IPS-20b (cell line): ENCODE measurements around the gene LUC7L.
"Not testable (repeated sequence)": the region's sequence is repeated elsewhere in the genome, so short reads cannot be mapped to it uniquely, and the experiment has no call there.

Experiments used
- H3K27ac ChIP-seq: one replicate; pipeline ENCODE4 v1.5.1; 2013; ENCODE audit warnings: low read length
- H3K27me3 ChIP-seq: 2 replicates; pipeline ENCODE4 v1.6.1; 2013; ENCODE audit warnings: mild to moderate bottlenecking, low read length, inconsistent platforms; ENCODE audit not compliant: insufficient read depth
- H3K36me3 ChIP-seq: 2 replicates; pipeline ENCODE4 v1.6.1; 2013; ENCODE audit warnings: low read depth, mild to moderate bottlenecking, inconsistent platforms, low read length, moderate library complexity; ENCODE audit not compliant: insufficient read depth
- H3K4me1 ChIP-seq: 2 replicates; pipeline ENCODE4 v1.6.1; 2013; ENCODE audit warnings: mild to moderate bottlenecking, control low read depth, inconsistent platforms, low read length, moderate library complexity; ENCODE audit not compliant: insufficient read depth
- H3K4me3 ChIP-seq: 2 replicates; pipeline ENCODE4 v1.5.1; 2013; ENCODE audit warnings: mild to moderate bottlenecking, low read length, inconsistent platforms
- H3K9ac ChIP-seq: 2 replicates; pipeline ENCODE4 v1.6.1; 2013; ENCODE audit warnings: low read depth, mild to moderate bottlenecking, inconsistent platforms, low read length, moderate library complexity
- H3K9me3 ChIP-seq: 2 replicates; pipeline ENCODE4 v1.6.1; 2013; ENCODE audit warnings: mild to moderate bottlenecking, low read depth, low read length, inconsistent platforms; ENCODE audit not compliant: insufficient read depth

LUC7L gene

GRCh38 chr16:209359-209758 lies 19.9 kb downstream of the LUC7L start:
- H3K27ac ChIP-seq, H3K9ac ChIP-seq, H3K4me1 ChIP-seq, H3K9me3 ChIP-seq, H3K27me3 ChIP-seq, H3K4me3 ChIP-seq: not testable (repeated sequence)
- H3K36me3 ChIP-seq = peaks cover 98% of the 10 kb centered on the region

GRCh38 chr16:204046-204445 lies 25.2 kb downstream of the LUC7L start:
- not testable (repeated sequence) for H3K4me1 ChIP-seq, H3K9ac ChIP-seq, H3K27me3 ChIP-seq, H3K4me3 ChIP-seq, H3K27ac ChIP-seq, H3K9me3 ChIP-seq
- peaks cover 90% of the 10 kb centered on the region for H3K36me3 ChIP-seq

- H3K9ac ChIP-seq = no peak overlapping the region
- no peak overlapping the region for H3K27ac ChIP-seq
- H3K27me3 ChIP-seq = no peaks in the 10 kb centered on the region
- H3K4me1 ChIP-seq = no peaks in the 10 kb centered on the region
- H3K36me3 ChIP-seq = peaks cover 90% of the 10 kb centered on the region
- no peak overlapping the region for H3K4me3 ChIP-seq
- H3K9me3 ChIP-seq = no peaks in the 10 kb centered on the region
These were observed 26.0 kb downstream of the LUC7L start for GRCh38 chr16:203246-203645.

- H3K27me3 ChIP-seq = no peaks in the 10 kb centered on the region
- H3K9me3 ChIP-seq = no peaks in the 10 kb centered on the region
- H3K4me1 ChIP-seq = no peaks in the 10 kb centered on the region
- H3K36me3 ChIP-seq = peaks cover 90% of the 10 kb centered on the region
- no peak overlapping the region for H3K4me3 ChIP-seq
- H3K27ac ChIP-seq = no peak overlapping the region
- no peak overlapping the region for H3K9ac ChIP-seq
These were observed 28.9 kb downstream of the LUC7L start for GRCh38 chr16:200388-200787.

- Histone ChIP-seq H3K9me3 (no peaks in the 10 kb centered on the region), H3K4me1 (no peaks in the 10 kb centered on the region), H3K4me3 (no peak overlapping the region), H3K36me3 (peaks cover 99% of the 10 kb centered on the region), H3K27me3 (no peaks in the 10 kb centered on the region), H3K27ac (no peak overlapping the region), H3K9ac (no peak overlapping the region)
These were observed 34.7 kb downstream of the LUC7L start for GRCh38 chr16:194516-194915.

- Histone ChIP-seq H3K27ac (no peak overlapping the region), H3K27me3 (no peaks in the 10 kb centered on the region), H3K9me3 (no peaks in the 10 kb centered on the region), H3K36me3 (peaks cover 99% of the 10 kb centered on the region), H3K9ac (no peak overlapping the region), H3K4me1 (no peaks in the 10 kb centered on the region), H3K4me3 (no peak overlapping the region)
These were observed 35.8 kb downstream of the LUC7L start for GRCh38 chr16:193441-193840.

- Histone ChIP-seq H3K27ac (no peak overlapping the region), H3K27me3 (no peaks in the 10 kb centered on the region), H3K9me3 (peaks cover 2% of the 10 kb centered on the region; the same call in 1 of the 2 replicates), H3K4me3 (no peak overlapping the region), H3K4me1 (no peaks in the 10 kb centered on the region), H3K9ac (no peak overlapping the region), H3K36me3 (peaks cover 97% of the 10 kb centered on the region)
These were observed 36.6 kb downstream of the LUC7L start for GRCh38 chr16:192686-193085.

- Histone ChIP-seq H3K27me3 (no peaks in the 10 kb centered on the region), H3K27ac (no peak overlapping the region), H3K4me3 (no peak overlapping the region), H3K36me3 (peaks cover 95% of the 10 kb centered on the region), H3K9me3 (peaks cover 8% of the 10 kb centered on the region), H3K4me1 (no peaks in the 10 kb centered on the region), H3K9ac (no peak overlapping the region)
These were observed 37.4 kb downstream of the LUC7L start for GRCh38 chr16:191831-192230.

GRCh38 chr16:189604-190186 lies 39.6 kb downstream of the LUC7L start:
- H3K9ac ChIP-seq = no peak overlapping the region
- no peak overlapping the region for H3K27ac ChIP-seq
- H3K27me3 ChIP-seq = no peaks in the 10 kb centered on the region
- H3K36me3 ChIP-seq = peaks cover 78% of the 10 kb centered on the region
- H3K4me3 ChIP-seq = no peak overlapping the region
- peaks cover 8% of the 10 kb centered on the region for H3K9me3 ChIP-seq
- H3K4me1 ChIP-seq = no peaks in the 10 kb centered on the region

GRCh38 chr16:188674-189073 lies 40.6 kb downstream of the LUC7L start:
- Histone ChIP-seq H3K9ac (no peak overlapping the region), H3K4me3 (no peak overlapping the region), H3K27ac (no peak overlapping the region), H3K9me3 (peaks cover 8% of the 10 kb centered on the region), H3K4me1 (no peaks in the 10 kb centered on the region), H3K36me3 (peaks cover 70% of the 10 kb centered on the region), H3K27me3 (no peaks in the 10 kb centered on the region)

GRCh38 chr16:187330-187729 lies 41.9 kb downstream of the LUC7L start:
- H3K9me3 ChIP-seq = peaks cover 8% of the 10 kb centered on the region
- no peak overlapping the region for H3K4me3 ChIP-seq
- peaks cover 56% of the 10 kb centered on the region for H3K36me3 ChIP-seq
- no peak overlapping the region for H3K9ac ChIP-seq
- no peaks in the 10 kb centered on the region for H3K4me1 ChIP-seq
- no peak overlapping the region for H3K27ac ChIP-seq
- H3K27me3 ChIP-seq = no peaks in the 10 kb centered on the region

- Histone ChIP-seq H3K27ac (no peak overlapping the region), H3K36me3 (peaks cover 40% of the 10 kb centered on the region)
These were observed 43.6 kb downstream of the LUC7L start for GRCh38 chr16:185691-186090.

More at GRCh38 chr16:185691-186090, 43.6 kb downstream of the LUC7L start:
- H3K27me3 ChIP-seq = peaks cover 5% of the 10 kb centered on the region
- H3K4me1 ChIP-seq = no peaks in the 10 kb centered on the region
- no peak overlapping the region for H3K4me3 ChIP-seq
- H3K9me3 ChIP-seq = peaks cover 8% of the 10 kb centered on the region
- no peak overlapping the region for H3K9ac ChIP-seq
